Type B pancreatic cell (in vitro differentiated cells): ENCODE results near the gene ITGA1. TPM values are rescaled to one million over a fixed set of nuclear protein-coding genes. Genes with fewer than 3 reads are reported as not detected.

ENCODE experiments used
- DNase-seq: peaks from one replicate; pipeline ENCODE4 v3.0.0; 2021; ENCODE audit warnings: mixed read lengths; ENCODE audit not compliant: unreplicated experiment; ENCODE audit errors: extremely low spot score
- H3K27ac Mint-ChIP-seq: 2 replicates; pipeline ENCODE4 v1.8.0; 2021; ENCODE audit warnings: mild to moderate bottlenecking, mixed read lengths
- H3K27me3 Mint-ChIP-seq: 2 replicates; pipeline ENCODE4 v1.8.0; 2021; ENCODE audit warnings: mixed read lengths
- H3K36me3 Mint-ChIP-seq: 2 replicates; pipeline ENCODE4 v1.8.0; 2021; ENCODE audit warnings: mixed read lengths
- H3K4me1 Mint-ChIP-seq: one replicate; pipeline ENCODE4 v1.8.0; 2021; ENCODE audit warnings: mixed read lengths; ENCODE audit not compliant: unreplicated experiment
- H3K4me3 Mint-ChIP-seq: 2 replicates; pipeline ENCODE4 v1.8.0; 2021; ENCODE audit warnings: mild to moderate bottlenecking, mixed read lengths
- H3K9me3 Mint-ChIP-seq: 2 replicates; pipeline ENCODE4 v1.8.0; 2021; ENCODE audit warnings: mixed read lengths
- total RNA-seq: library from RNA; stranded (reverse); gene quantifications from 2 replicates; pipeline ENCODE4 v1.2.1, GENCODE V29; 2021; ENCODE audit warnings: low replicate concordance
- TF ChIP-seq, protein P1 (sequence below): fragments of 200-600 bp; sonication (generic); conservative IDR thresholded peaks from 2 replicates; pipeline ENCODE4 v1.5.0; 2021; ENCODE audit warnings: antibody characterized with exemption, mild to moderate bottlenecking

ITGA1 gene
- total RNA-seq, 1 donor from 2014 or later, result 17.0 TPM

DNA sequence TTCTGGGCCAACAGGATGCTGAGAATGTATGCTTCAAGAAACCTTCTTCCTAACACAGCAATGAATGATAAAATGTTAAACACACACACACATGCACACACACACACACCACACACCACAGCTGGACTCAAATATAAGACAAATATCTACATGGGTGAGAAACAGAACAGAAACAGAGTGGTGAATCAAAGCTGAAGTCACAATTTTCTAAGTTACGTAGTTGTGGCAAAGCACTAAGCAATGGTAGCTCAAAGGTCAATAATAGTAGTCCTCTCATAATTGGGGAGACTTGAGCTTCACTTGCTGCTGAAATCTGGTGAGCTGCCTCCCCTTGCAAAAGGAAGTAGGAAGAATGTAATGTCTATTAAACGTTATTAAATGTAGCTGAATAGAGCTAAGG lies 33.7 kb upstream of the ITGA1 start:
- no peak for DNase-seq
- H3K27me3 Mint-ChIP-seq, result peaks cover 2% of the 10 kb centered on the region
- TF ChIP-seq, protein P1, sequence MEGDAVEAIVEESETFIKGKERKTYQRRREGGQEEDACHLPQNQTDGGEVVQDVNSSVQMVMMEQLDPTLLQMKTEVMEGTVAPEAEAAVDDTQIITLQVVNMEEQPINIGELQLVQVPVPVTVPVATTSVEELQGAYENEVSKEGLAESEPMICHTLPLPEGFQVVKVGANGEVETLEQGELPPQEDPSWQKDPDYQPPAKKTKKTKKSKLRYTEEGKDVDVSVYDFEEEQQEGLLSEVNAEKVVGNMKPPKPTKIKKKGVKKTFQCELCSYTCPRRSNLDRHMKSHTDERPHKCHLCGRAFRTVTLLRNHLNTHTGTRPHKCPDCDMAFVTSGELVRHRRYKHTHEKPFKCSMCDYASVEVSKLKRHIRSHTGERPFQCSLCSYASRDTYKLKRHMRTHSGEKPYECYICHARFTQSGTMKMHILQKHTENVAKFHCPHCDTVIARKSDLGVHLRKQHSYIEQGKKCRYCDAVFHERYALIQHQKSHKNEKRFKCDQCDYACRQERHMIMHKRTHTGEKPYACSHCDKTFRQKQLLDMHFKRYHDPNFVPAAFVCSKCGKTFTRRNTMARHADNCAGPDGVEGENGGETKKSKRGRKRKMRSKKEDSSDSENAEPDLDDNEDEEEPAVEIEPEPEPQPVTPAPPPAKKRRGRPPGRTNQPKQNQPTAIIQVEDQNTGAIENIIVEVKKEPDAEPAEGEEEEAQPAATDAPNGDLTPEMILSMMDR, result no peak
- H3K36me3 Mint-ChIP-seq, result no peaks in the 10 kb centered on the region
- no peak overlapping the region for H3K4me3 Mint-ChIP-seq
- H3K27ac Mint-ChIP-seq, result no peak overlapping the region
- H3K9me3 Mint-ChIP-seq, result no peaks in the 10 kb centered on the region
- no peaks in the 10 kb centered on the region for H3K4me1 Mint-ChIP-seq

DNA sequence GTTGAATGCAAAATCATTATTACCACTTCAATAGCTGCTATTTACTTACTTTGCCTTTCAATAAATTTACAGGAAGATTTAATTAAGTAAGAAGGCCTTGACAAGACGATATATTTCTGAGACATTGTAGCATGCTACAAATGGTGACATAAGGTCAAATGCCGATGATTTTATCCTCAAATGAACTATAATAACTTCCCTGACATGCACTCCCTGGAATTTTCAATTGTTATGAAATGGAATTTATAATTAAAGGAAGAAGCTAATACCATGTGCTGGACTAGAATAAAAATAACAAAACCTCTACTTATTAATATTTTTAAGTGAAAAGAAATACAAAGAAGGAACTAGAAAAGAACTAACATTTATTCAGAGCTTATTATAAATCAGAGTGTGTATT lies 30.2 kb upstream of the ITGA1 start:
- Mint-ChIP-seq H3K27ac (no peak overlapping the region), H3K27me3 (no peaks in the 10 kb centered on the region), H3K9me3 (no peaks in the 10 kb centered on the region), H3K4me1 (no peaks in the 10 kb centered on the region), H3K4me3 (no peak overlapping the region), H3K36me3 (no peaks in the 10 kb centered on the region)
- no peak for DNase-seq
- TF ChIP-seq, protein P1, result no peak

DNA sequence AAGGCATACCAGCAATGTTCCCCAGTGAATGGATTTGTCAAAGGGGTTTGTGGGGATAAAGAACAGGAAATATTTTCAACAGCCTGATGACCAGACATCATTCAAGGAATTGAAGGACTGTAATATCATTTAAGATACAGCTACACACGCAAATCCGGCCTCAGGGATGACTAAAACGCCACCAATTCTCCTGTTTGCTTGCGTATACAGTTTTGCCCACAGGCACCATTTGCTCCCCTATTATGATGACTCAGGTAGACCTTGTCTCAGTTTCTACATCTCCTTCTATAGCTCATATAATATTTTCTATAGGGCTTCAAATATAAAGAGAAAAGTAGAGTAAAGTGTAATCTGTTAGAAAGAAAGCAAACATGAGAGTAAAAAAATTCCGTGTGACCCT lies 29.7 kb upstream of the ITGA1 start:
- no peak for DNase-seq
- H3K36me3 Mint-ChIP-seq, result no peaks in the 10 kb centered on the region
- H3K4me3 Mint-ChIP-seq, result no peak overlapping the region
- H3K9me3 Mint-ChIP-seq, result no peaks in the 10 kb centered on the region
- no peaks in the 10 kb centered on the region for H3K27me3 Mint-ChIP-seq
- no peak overlapping the region for H3K27ac Mint-ChIP-seq
- no peaks in the 10 kb centered on the region for H3K4me1 Mint-ChIP-seq
- TF ChIP-seq, protein P1, result no peak

DNA sequence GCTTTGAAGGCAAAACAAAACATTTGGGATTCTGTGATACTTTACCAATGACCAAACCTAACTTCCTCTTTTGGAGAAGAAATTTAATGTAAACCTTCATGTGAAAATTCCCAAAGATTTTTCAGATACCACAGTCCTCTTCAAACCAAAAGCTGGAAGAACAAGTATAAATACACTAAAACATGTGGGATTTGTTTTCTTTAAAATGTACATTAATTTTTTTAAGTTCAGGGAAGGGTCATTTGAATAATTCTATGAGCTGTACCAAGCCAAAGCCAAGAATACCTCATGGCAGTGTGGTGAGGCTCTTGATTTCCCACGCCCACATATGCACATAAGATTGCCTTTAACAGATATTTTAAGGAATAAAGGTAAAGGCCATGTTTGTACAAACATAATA lies 28.4 kb upstream of the ITGA1 start:
- Mint-ChIP-seq H3K4me3 (no peak overlapping the region), H3K36me3 (no peaks in the 10 kb centered on the region), H3K4me1 (no peaks in the 10 kb centered on the region), H3K27me3 (no peaks in the 10 kb centered on the region), H3K9me3 (no peaks in the 10 kb centered on the region), H3K27ac (no peak overlapping the region)
- TF ChIP-seq, protein P1, result no peak
- no peak for DNase-seq

DNA sequence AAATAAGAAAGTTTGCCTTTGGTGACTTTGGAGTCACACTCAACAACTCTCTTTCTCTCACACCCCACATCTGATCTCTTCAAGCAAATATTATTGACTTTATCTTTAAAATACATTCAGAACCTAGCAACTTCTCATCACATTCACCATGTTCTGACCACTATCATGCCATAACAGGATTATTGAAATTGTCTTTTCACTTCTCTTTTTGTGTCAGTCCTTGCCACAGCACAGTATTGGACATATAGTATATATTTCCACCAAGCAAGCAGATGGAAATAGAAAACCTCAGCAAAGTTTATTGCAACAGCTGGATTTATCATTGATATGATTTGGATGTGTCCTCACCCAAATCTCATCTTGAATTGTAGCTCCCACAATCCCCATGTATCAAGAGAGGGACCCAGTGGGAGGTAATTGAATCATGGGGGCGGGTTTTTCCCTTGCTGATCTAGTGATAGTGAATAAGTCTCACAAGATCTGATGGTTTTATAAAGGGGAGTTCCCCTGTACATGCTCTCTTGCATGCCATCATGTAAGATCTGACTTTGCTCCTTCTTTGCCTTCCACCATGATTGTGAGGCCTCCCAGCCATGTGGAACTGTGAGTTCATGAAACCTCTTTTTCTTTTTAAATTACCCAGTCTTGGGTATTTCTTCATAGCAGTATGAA lies 26.9 kb upstream of the ITGA1 start:
- Mint-ChIP-seq H3K4me1 (no peaks in the 10 kb centered on the region), H3K27me3 (no peaks in the 10 kb centered on the region), H3K9me3 (no peaks in the 10 kb centered on the region), H3K4me3 (no peak overlapping the region), H3K27ac (no peak overlapping the region), H3K36me3 (no peaks in the 10 kb centered on the region)
- no peak for DNase-seq
- TF ChIP-seq, protein P1, result no peak

DNA sequence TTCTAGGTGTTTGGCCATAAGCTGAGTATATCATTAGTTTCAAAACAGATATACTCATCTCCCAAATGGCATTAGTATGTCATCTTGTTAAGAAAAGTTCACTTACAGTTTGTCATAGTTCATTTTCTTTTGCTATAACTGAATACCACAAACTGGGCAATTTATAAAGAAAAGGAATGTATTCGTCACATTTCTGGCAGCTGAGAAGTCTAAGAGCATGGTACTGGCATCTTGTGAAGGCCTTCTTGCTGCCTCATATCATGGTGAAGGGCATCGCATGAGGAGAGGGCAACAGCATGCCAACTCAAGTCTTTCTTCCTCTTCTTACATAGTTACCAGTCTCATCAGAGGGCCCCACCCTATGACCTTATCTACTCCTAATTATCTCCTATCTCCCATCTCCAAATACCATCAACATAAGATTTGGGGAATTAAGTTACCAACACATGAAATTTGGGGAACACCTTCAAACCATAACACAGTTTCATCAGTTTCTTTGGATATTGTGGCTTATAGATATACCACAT lies 20.4 kb upstream of the ITGA1 start:
- H3K4me1 Mint-ChIP-seq, result no peaks in the 10 kb centered on the region
- H3K36me3 Mint-ChIP-seq, result no peaks in the 10 kb centered on the region

More for the DNA sequence above, 20.4 kb upstream of the ITGA1 start:
- DNase-seq, result no peak
- TF ChIP-seq, protein P1, result no peak
- H3K27ac Mint-ChIP-seq, result no peak overlapping the region
- no peak overlapping the region for H3K4me3 Mint-ChIP-seq
- H3K9me3 Mint-ChIP-seq, result no peaks in the 10 kb centered on the region
- H3K27me3 Mint-ChIP-seq, result no peaks in the 10 kb centered on the region
